ENCODE measurements around the gene ZNF343.
"Not testable (repeated sequence)": the region's sequence is repeated elsewhere in the genome, so short reads cannot be mapped to it uniquely, and the experiment has no call there.

ZNF343 gene

DNA sequence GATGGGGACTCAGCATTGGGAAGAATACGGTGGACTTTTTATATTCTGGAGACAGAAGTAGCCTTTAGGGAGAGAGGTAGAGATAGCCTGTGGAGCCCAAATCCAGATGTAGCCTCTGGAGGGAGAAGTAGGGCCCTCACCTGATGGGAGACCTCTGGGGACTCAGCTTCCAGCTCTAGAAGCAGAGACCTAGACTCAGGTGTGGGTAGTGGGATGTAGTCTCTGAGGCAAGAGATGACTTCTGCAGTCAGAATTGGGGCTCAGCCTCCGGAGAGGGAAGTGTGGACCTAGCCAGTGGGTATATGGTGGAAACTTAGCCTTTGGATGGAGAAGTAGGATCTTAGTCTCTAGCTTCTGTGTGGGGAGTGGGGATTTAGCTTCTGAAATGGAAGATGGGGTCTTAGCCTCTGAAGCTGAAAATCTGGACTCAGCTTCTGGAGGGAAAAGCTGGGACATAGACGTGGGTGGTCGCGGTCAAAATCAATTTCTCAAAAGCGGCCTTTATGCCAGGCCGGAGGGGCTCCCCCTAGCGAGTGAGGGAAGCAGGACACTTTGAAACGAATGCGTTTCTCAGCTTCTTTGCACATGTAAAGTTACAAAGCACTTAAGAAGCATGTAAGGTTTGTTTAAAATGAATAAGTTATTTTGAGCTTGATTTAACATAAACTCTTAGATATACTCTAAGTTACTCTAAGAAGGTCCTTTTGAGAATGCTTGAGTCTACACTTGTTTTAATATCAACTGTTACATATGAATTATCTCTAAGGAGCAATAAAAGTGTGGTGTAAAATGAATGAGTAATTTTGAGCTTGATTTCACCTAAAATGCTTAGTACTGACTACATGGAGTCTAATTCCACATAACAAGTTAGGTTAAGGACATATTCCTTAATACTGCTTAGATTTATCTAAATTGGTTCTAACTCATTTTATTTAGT, 12.9 kb upstream of the ZNF343 start:
- DNase-seq (ENCODE audit: low spot score) = peak; percentile 50

DNA sequence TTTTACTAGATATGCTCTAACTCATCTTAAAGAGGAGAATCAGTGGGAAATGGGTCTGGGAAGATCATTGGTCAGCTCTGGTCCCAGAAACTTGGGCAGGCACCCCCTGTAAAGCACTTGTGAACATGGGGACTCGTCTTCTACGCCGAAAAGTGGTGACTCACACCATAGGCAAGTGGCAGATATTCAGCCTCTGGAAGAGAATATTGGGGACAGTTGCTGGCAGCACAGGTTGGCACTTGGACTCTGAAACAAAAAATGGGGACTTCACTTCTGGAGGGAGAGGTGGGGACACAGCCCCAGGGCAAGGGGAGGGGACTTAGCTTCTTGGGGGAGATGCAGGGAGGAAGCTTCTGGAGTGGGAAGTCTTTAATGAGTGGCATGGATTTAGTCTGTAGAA, 11.9 kb upstream of the ZNF343 start:
- DNase-seq (ENCODE audit: low spot score) = no peak

DNA sequence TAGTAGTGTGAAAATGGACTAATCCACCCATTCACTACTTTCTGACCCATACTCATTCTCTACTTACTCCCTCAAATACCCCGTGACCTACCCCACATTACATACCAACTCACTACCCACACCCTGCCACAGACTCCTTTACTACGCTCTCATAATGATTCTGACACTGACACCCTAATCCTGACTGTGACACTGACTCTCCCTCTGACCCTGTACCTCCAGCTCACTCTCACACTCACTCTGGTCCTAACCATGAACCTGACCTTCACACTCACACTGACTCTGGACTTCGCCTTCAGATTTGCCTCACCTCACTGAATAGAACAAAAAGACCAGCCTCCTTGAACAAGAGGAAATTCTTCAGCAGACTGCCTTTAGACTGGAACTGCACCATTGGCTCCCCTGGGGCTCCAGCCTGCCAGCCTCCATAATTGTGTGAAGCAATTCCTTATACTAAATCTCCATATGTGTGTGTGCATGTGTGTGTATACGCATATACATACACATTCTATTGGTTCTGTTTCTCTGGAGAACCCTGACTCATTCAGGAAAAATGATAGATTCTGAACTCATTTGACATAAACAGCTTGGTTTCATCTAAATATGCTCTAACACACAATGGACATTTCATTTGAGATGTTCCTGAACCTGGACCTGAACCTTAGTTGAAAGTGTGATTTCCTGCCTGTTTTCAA, 10.5 kb upstream of the ZNF343 start:
- no peak for DNase-seq (ENCODE audit: low spot score)

DNA sequence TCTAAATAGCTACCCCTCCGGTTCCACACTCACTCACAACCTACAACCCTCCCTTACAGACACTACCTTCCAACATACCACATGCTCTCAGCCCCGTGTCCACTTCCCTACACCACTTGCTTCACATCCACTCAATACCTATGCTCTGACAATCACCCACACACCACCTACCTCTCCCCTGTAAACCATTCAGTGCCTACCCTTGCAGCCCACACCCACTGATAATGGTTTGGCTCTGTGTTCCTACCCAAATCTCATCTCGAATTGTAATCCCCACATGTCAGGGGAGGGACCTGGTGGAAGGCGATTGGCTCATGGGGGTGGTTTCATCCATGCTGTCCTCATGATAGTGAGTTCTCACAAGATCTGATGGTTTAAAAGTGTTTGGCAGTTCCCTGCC, 9.8 kb upstream of the ZNF343 start:
- DNase-seq (ENCODE audit: low spot score) = no peak

DNA sequence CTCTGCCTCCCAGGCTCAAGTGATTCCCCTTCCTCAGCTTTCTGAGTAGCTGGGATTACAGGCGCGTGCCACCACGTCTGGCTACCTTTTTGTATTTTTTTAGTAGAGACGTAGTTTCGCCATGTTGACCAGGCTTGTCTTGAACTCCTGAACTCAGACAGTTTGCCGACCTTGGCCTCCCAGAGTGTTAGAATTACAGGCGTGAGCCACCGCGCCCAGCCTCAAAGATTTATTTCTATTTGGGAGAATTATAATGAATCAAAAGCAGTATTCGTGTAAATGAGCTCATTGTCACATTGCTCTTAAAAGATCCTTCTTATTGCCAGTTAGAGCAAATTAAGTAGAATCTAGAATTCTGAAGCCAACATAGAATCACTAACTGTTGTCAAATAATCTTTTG, 9.4 kb upstream of the ZNF343 start:
- no peak for DNase-seq (ENCODE audit: low spot score)

DNA sequence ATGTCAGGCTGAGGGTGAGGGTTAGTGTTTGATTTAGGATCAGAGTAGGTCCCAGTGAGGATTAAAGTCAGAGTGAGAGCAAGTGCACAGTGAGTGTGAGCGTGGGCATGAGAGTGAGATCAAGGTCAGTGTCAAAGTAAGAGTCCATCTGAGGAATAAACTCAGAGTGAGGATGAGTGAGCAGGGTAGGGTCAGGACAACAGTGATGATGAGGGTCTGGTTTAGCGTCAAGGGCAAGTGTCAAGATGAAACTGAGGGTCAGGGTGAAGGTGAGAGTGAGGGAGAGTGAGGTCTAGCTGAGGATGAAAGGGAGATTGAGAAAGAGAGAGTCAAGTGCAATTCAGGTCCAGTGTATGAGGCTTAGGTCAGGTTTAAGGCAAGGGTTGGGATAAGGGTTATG, 7.7 kb upstream of the ZNF343 start:
- DNase-seq (ENCODE audit: low spot score) = no peak

DNA sequence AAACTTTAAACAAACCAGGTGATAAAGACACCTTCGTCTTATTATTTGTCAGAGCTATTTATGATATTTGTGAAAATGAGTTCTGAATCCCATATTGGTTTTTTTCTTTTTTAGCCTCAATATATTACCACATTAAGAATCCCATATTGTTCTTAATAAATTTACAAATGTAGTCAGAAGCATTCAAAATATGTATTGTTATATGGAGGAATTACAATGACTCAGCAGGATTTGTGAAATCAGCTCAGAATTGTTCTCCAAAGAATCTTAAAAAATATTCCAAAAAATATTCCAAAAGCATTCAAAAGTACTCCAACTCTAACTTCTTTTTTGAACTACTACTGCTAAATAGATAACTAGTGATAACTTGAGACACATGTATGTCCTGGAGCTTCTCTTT, 6.5 kb upstream of the ZNF343 start:
- DNase-seq (ENCODE audit: low spot score) = no peak

DNA sequence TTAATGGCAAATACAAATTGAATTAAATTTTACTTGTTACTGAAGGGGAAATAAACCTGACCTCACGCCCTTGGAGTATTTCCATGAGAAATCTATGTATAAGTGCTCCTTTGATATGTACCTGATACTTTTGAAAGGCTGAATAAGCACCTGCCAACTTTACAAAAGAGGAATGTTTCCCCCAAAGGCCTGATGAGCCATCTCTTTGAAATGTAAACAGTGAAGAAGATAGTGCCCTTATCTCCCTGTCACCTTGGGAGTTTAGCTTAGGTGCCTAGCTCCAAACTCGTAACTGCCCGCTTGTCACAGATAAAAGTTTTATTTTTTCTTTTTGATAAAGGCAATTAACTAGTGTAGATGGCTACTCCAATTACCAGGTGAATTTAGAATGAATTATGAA, 1.1 kb upstream of the ZNF343 start:
- no peak for DNase-seq (ENCODE audit: low spot score)

DNA sequence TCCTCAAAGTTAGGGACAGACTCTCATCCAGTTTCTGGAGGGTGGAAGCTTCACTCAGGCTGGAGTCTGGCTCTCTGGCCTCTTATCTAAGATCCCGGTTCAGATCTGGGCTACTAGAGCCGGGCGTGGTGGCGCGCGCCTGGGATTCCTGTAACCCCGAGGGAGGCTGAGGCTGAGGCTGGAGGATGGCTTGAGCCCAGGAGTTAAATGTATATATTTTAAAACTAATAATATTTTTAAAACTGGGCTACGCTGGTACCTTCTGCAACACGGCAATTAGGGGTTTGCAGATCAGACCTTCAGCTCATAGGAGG, 710 bp upstream of the ZNF343 start:
- DNase-seq (ENCODE audit: low spot score) = no peak

DNA sequence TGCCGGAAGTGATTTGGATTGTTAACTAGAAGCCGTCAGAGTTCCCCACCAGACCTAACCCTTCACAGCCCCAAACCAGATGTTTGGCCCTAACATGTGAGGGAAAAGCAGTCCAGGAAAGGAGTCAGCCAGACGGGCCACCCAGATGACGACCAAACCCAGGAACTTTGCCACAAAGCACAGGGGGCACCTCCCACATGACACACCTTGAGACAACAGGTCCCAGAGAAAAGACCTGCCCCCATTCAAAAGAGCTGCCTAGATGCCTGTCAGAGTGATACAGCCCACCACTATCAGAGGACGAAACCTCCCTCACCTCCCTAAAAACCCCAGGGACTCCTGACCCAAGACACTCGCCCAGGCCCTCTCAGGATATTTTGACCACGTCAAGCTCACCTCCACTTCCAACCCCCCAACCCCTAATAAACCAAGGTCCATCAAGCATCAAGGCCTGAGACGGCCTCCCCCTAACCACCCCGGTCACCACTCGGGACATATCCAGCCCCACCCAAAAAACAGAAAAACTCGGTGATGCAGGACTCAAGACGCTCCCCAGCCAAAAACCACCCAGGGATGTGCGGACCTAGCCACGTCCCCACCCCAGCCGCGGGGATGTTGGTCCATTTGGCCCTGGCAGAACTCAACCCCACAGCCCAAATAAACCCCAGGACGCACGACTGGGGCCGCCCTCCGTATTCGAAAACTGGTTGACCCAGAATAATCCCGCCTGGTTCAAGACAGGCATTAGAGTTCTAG, 662 bp downstream of the ZNF343 start:
- peak; percentile 41 for DNase-seq (ENCODE audit: low spot score)

DNA sequence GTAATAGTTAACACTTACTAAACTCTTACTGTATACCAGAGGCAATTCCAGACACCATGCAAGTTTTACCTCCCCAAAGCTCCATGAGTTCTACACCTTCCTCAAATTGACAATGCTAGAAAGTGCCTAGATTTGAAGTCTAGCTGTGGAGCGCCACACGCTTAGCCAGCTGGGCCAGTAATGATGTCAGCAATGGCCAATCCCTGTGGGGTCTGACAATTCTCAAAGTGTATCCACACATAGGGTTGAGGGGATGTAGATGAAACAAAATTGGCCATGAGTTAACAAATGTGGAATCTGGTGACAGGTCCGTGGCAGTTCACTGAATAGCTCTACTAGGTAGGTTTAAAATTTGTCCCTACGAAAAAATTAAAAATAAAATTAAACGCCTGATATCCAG, 1.3 kb downstream of the ZNF343 start:
- DNase-seq (ENCODE audit: low spot score) = peak; percentile 30

DNA sequence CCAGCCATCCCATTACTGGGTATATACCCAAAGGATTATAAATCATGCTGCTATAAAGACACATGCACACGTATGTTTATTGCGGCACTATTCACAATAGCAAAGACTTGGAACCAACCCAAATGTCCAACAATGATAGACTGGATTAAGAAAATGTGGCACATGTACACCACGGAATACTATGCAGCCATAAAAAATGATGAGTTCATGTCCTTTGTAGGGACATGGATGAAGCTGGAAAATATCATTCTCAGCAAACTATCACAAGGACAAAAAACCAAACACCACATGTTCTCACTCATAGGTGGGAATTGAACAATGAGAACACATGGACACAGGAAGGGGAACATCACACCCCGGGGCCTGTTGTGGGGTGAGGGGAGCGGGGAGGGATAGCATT, 2.3 kb downstream of the ZNF343 start:
- not testable (repeated sequence) for DNase-seq (ENCODE audit: low spot score)

DNA sequence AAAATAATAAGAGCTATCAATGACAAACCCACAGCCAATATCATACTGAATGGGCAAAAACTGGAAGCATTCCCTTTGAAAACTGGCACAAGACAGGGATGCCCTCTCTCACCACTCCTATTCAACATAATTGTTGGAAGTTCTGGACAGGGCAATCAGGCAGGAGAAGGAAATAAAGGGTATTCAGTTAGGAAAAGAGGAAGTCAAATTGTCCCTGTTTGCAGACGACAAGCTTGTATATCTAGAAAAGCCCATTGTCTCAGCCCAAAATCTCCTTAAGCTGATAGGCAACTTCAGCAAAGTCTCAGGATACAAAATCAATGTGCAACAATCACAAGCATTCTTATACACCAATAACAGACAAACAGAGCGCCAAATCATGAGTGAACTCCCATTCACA, 3.9 kb downstream of the ZNF343 start:
- not testable (repeated sequence) for DNase-seq (ENCODE audit: low spot score)

DNA sequence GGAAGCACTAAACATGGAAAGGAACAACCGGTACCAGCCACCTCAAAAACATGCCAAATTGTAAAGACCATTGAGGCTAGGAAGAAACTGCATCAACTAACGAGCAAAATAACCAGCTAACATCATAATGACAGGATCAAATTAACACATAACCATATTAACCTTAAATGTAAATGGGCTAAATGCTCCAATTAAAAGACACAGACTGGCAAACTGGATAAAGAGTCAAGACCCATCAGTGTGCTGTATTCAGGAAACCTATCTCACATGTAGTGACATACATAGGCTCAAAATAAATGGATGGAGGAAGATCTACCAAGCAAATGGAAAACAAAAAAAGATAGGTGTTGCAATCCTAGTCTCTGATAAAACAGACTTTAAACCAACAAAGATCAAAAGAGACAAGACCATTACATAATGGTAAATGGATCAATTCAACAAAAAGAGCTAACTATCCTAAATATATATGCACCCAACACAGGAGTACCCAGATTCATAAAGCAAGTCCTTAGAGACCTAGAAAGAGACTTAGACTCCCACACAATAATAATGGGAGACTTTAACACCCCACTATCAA, 5.8 kb downstream of the ZNF343 start:
- not testable (repeated sequence) for DNase-seq (ENCODE audit: low spot score)

DNA sequence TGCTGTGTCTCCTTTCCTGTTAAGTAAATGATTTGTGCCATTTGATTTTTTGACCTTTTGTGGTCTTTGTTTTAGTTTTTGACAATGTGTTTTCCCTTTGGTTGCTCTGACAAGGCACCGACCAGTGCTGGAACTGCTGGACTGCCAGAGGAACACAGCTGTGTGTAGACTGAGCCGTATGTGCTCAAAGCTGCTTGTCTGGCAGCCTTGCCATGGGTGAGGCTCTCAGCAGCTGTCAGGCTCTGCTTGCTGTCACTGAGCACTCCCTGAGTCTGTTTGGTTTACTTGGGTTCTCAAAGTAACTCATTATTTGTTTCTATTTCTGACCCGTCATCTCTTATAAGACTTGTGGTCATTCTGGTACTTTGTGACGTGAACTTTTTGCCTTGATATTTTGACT, 23.1 kb downstream of the ZNF343 start:
- peak; percentile 15 for DNase-seq (ENCODE audit: low spot score)

DNA sequence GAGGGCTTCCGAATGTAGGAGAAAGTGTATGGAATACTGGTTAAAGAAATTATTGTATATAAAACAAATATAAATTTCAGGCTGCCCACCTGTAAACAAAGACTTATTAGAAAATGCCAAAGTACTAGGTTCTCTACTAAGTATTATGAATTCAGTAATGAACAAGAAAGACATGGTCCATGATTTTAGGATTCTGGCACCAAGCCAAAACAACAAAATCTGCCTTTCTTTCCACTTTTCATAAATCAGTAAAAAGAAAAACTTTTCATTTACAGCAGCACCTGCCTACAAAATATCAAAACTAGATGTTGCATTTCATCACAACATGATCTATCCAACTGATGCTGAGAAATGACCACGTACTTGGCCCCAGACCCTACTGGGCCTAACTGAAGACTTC, 23.6 kb downstream of the ZNF343 start:
- DNase-seq (ENCODE audit: low spot score) = no peak

DNA sequence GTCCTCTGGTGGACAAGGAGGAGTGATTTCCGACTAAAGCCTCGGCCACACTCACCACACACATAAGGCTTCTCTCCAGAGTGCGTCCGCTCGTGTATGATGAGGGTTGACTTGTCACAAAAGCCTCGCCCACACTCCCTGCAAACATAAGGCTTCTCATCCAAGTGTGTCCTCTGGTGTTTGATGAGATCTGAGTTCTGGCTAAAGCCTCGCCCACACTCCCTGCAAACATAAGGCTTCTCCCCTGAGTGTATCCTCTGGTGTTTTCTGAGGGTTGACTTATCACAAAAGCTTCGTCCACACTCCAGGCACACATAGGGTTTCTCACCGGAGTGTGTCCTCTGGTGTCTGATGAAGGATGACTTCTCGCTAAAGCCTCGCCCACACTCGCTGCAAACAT, 25.2 kb downstream of the ZNF343 start:
- no peak for DNase-seq (ENCODE audit: low spot score)

DNA sequence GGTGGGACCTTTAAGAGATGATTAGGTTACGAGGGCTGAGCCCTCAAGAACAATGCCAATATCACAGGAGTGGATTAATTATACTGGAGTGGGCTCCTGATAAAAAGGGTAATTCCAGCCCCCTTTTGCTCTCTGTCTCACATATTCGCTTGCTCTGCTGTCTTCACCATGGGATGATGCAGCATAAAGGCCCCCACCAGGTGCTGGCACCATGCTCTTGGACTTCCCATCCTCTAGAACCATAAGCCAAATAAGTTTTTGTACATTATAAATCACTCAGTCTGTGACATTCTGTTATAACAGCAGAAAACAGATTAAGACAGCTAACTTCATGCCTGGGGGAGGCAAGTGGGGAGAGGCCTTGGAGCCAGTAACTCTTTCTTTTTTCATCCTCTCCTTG, 28.3 kb downstream of the ZNF343 start:
- DNase-seq (ENCODE audit: low spot score) = no peak

DNA sequence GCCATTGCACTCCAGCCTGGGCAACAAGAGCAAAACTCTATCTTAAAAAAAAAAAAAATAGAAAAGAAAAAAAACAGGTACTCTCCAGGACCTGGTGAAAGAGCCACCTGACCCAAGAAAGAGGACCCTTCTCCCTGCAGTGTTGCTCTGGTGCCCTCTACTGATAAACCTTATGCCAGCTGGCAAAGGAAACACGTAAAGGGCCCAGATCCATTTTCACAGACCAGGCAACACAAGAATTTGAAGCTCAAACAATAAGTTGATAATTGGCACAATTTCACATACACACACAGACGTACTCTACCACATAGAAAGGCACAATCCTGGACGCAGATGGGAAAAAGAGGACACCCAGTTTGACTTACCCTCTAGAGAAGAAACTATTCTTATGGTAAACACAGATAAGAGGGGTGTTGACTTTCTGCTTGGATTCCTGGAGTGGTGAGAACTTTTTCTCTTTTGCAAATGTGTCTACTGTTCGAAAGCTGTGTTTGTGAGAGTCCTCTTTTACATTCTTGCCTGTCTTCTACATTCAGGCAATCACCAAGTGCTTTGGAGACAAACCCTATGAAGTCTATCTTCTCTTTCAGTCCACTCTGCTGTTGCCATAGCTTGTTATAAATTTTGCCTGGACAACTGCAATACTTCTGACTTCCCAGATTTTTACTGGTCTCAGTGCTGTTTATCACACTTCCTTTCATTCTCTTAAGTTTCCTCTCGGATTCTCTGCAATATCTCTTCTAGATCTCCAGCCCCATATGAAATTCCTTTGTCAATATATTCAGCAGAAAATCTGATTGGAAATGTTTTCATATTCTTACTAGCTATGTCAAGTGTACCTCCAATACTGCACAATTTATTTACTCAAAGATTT, 31.7 kb downstream of the ZNF343 start:
- no peak for DNase-seq (ENCODE audit: low spot score)

DNA sequence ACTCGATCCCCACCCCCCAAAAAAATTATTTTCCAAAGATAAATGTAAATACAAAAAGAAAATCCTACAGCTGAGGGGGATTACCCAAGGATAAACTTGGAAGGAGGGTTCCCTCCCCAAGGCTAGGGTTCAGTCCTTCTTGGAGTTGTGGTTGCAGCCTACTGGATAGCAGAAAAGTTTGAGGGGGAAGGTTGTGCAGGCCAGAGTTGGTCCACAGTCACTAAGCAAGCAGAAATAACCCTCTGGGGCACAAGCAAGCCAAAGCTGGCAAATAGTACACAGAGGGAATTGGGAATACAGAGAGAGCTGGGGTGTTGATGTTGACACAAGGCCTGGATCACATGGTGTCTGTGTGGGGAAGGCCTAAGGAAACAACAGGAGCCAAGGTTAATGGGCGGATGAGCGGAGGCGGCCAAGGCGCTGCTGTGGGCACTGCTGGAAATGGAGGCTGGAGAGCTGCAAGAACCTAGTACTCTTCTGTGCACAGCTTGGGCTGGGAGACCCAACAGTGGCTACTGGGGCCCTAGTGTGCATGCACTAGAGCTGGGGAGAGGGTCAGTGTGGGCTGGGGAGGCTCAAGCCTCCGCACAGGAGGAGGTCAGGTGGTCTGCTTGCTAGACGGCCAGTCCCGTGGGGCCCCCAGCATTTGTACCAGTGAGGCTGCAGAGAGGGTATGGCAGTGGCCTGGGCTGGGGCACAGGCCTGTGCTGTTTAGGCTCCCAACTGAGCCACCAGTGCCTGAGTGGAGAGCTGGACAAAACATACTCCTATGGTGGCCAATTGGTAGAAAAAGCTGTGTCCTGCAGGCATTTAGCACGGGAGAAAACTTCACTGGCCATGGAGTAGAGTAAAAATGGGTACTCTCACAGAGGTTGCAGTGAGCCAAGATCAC, 32.6 kb downstream of the ZNF343 start:
- no peak for DNase-seq (ENCODE audit: low spot score)

DNA sequence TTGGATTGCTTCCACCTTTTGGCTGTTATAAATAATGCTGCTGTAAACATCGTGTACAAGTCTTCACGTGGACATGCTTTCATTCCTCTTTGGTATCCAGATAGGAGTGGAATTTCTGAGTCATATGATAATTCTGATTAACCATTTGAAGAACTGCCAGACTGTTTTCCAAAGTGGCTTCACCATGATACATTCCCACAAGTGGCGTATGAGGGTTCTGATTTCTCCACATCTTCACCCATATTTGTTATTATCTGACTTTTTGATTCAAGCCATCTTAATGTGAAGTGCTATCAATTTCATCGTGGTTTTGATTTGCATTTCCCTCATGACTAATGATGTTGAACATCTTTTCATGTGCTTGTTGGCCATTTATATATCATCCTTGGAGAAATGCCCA, 35.2 kb downstream of the ZNF343 start:
- peak; percentile 36 for DNase-seq (ENCODE audit: low spot score)
